HUES48 (cell line): ENCODE data around the gene MBNL3.

ENCODE experiments used
- H3K27ac ChIP-seq: one replicate; pipeline ENCODE4 v1.7.0; 2013; ENCODE audit warnings: low read depth, low read length, inconsistent platforms
- H3K27me3 ChIP-seq: 2 replicates; pipeline ENCODE4 v1.6.1; 2013; ENCODE audit warnings: mild to moderate bottlenecking, low read length; ENCODE audit not compliant: control insufficient read depth, insufficient read depth
- H3K36me3 ChIP-seq: 2 replicates; pipeline ENCODE4 v1.6.1; 2013; ENCODE audit warnings: low read length; ENCODE audit not compliant: control insufficient read depth, insufficient read depth
- H3K4me1 ChIP-seq: 2 replicates; pipeline ENCODE4 v1.6.1; 2013; ENCODE audit warnings: mild to moderate bottlenecking, low read length; ENCODE audit not compliant: control insufficient read depth, insufficient read depth
- H3K4me3 ChIP-seq: 2 replicates; pipeline ENCODE4 v1.5.1; 2013; ENCODE audit warnings: mild to moderate bottlenecking, low read depth, low read length
- H3K9ac ChIP-seq: 2 replicates; pipeline ENCODE4 v1.6.1; 2013; ENCODE audit warnings: mild to moderate bottlenecking, low read depth, low read length, moderate library complexity
- H3K9me3 ChIP-seq: 2 replicates; pipeline ENCODE4 v1.6.1; 2013; ENCODE audit warnings: low read length; ENCODE audit not compliant: control insufficient read depth, insufficient read depth

The MBNL3 gene

DNA sequence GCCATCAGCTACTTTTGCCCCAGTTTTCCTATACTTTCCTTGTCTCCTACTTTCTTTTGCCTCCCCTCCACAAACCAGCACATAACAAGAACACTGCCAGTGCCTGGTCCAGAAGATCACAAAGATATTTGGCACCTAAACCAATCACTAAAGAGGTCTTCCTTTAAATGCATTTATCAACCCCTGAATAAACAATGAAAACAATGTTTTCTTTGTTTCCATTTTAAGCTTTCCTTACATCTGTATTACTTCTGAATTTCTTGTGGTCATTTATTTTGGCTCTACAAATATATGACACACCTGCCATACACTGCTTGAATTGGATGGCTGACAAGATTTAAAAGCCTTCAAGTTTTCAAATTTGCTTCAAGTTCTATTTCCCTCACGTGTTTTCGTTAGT is 43.9 kb downstream of the MBNL3 start:
- H3K4me3 ChIP-seq = no peak overlapping the region
- H3K27ac ChIP-seq = no peak overlapping the region
- no peaks in the 10 kb centered on the region for H3K9me3 ChIP-seq
- no peaks in the 10 kb centered on the region for H3K36me3 ChIP-seq
- no peak overlapping the region for H3K9ac ChIP-seq
- peaks cover 9% of the 10 kb centered on the region; the same call in 1 of the 2 replicates for H3K27me3 ChIP-seq
- no peaks in the 10 kb centered on the region for H3K4me1 ChIP-seq

DNA sequence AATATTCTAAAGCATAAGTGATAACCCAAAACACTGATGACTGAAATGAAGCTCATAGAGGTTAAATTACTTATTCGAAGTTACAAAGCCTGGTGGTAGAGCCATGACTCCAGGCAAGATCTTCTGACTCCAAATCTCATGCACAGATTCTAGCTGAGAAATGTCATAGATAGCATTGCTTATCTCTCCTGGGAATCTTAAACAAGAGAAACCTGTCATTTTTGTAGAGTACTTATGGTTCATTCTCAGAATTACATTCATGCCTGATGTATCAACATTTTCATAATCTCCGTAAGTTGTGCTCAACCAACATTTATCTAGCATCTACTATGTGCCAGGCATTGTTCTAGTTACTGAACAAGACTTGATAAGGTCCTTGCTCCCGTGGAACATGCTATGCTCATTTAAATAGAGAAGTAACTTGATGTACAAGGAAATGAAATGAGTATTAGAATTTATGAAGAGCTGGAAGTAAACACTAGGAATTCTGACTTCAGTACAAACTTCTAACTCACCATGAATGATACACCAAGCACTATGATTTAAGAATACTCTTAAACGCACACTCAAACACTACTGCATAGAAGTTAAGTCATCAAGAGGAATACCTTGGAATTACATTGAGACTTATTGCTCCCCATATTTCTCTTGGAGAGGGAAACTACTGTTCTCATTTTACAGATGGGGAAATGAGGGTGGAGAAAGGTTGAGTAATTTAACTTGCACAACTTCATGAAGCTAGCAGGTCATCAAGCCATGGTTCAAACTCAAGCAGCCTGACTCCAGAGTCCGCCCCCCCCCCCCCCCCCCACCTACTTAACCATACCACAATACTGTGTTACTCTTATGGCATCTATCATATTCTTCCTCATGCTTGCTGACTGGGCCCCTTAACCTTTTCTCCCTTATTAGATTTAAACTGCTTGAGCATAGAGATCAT is 45.4 kb downstream of the MBNL3 start:
- no peak overlapping the region for H3K27ac ChIP-seq

DNA sequence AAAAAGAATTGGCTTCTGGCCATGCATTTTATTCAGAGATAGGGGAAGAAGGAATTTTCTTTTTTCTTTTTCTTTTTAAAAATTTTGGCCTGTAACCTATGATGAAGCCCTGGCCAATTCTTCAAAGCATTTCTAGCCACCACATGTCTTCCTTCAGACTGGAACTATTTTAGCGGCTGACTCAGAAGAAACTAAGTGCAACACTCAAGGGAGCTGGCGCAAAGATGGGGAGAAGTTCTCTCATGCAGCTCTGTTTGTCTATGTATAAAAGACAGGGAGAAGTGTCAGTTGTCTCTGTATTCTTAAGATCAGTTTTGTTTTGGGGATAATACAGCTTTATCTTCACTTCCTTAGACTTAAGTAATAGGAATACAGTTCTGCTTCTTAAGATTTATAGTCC is 46.1 kb downstream of the MBNL3 start:
- Histone ChIP-seq H3K9me3 (no peaks in the 10 kb centered on the region), H3K27me3 (peaks cover 9% of the 10 kb centered on the region; the same call in 1 of the 2 replicates), H3K9ac (no peak overlapping the region), H3K27ac (no peak overlapping the region), H3K4me1 (no peaks in the 10 kb centered on the region), H3K36me3 (no peaks in the 10 kb centered on the region), H3K4me3 (no peak overlapping the region)

More for the DNA sequence above, 45.4 kb downstream of the MBNL3 start:
- no peaks in the 10 kb centered on the region for H3K9me3 ChIP-seq
- no peak overlapping the region for H3K9ac ChIP-seq
- no peaks in the 10 kb centered on the region for H3K36me3 ChIP-seq
- H3K4me1 ChIP-seq = no peaks in the 10 kb centered on the region
- no peak overlapping the region for H3K4me3 ChIP-seq
- peaks cover 9% of the 10 kb centered on the region; the same call in 1 of the 2 replicates for H3K27me3 ChIP-seq

DNA sequence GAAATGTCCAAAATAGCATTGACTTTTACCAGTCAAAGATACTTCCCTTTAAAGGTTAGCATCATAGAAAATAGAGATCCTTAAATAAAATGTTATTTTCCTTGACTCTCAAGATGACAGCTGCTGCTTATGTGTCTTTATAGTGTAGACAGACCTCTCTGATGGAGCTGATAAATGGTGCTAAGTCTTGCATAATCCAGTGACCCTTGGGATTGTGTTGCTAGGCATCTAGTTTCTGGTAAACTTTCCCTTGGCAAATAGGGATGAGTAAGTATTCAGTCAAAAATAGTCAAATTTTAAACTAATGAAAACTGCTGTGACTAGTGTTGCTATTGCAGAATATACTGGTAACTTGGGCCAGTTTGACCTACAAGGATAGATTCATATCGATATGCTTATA is 53.6 kb downstream of the MBNL3 start:
- H3K36me3 ChIP-seq = no peaks in the 10 kb centered on the region

DNA sequence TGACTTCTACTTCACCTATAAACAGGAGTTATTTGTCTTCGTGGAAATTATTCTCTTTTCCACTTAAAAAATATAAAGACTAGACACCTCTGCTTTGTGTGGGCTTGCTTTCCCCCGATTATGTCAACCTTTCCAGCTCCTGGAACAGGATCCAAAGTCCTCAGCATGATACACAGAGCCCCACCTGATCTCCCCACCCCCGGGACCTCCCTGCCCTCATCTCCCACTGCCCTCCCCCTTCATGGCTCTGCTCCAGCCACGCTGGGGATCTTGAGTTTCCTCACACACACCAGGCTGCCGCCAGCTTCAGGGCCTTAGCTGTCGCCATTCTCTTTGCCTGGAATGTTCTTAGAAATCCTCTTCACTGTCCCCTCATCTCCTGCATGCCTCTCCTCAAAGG is 55.3 kb downstream of the MBNL3 start:
- no peaks in the 10 kb centered on the region for H3K36me3 ChIP-seq
- H3K9ac ChIP-seq = no peak overlapping the region
- H3K9me3 ChIP-seq = no peaks in the 10 kb centered on the region
- peaks cover 5% of the 10 kb centered on the region; the same call in 1 of the 2 replicates for H3K27me3 ChIP-seq
- no peak overlapping the region for H3K27ac ChIP-seq
- peaks cover 8% of the 10 kb centered on the region for H3K4me1 ChIP-seq
- no peak overlapping the region for H3K4me3 ChIP-seq

More for the DNA sequence above, 53.6 kb downstream of the MBNL3 start:
- no peaks in the 10 kb centered on the region for H3K9me3 ChIP-seq
- no peak overlapping the region for H3K9ac ChIP-seq
- no peak overlapping the region for H3K27ac ChIP-seq
- no peak overlapping the region for H3K4me3 ChIP-seq
- peaks cover 8% of the 10 kb centered on the region for H3K4me1 ChIP-seq
- peaks cover 4% of the 10 kb centered on the region; the same call in 1 of the 2 replicates for H3K27me3 ChIP-seq

DNA sequence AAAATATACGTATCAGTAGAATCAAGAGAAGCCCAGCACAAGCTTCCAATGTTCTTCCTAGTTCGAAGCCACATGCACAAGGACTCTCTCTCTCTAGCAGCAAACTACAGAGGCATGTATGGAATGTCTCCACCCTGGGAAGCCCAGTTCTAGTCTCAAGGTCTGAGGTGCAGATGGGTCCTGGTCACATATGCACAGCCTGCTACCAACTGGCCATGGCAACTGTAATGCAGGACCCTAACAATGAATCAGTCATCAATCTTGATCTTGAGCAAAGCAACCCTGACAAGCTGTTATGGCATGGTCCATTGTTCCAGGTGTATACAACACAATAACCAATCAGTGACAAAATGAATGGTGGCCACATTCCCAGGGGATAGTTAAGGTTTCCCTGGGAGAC is 55.8 kb downstream of the MBNL3 start:
- Histone ChIP-seq H3K9me3 (no peaks in the 10 kb centered on the region), H3K4me1 (peaks cover 8% of the 10 kb centered on the region), H3K36me3 (no peaks in the 10 kb centered on the region), H3K9ac (no peak overlapping the region), H3K27me3 (peaks cover 5% of the 10 kb centered on the region; the same call in 1 of the 2 replicates), H3K27ac (no peak overlapping the region), H3K4me3 (no peak overlapping the region)

DNA sequence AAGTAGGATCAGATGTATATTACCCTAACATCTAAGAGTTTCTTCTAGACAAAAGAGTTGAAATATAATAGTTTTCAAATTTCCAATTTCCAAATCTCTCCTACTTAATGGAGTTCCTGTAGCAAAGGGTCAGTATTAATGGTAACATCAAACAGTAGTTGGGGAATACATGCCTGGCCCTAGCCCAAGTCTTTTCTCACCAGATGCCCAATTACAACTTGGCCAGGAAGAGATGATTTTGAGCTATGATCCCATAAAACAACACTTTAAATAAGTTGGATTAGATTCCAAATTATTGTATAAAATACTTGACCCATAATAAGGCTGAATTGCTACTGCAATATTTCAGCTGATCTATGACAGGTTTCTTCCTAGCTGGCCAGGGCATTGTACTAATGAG is 59.9 kb downstream of the MBNL3 start:
- H3K9ac ChIP-seq = no peak overlapping the region
- no peaks in the 10 kb centered on the region for H3K9me3 ChIP-seq
- no peak overlapping the region for H3K27ac ChIP-seq
- no peaks in the 10 kb centered on the region for H3K36me3 ChIP-seq
- H3K27me3 ChIP-seq = peaks cover 5% of the 10 kb centered on the region
- no peak overlapping the region for H3K4me3 ChIP-seq
- peaks cover 8% of the 10 kb centered on the region for H3K4me1 ChIP-seq

DNA sequence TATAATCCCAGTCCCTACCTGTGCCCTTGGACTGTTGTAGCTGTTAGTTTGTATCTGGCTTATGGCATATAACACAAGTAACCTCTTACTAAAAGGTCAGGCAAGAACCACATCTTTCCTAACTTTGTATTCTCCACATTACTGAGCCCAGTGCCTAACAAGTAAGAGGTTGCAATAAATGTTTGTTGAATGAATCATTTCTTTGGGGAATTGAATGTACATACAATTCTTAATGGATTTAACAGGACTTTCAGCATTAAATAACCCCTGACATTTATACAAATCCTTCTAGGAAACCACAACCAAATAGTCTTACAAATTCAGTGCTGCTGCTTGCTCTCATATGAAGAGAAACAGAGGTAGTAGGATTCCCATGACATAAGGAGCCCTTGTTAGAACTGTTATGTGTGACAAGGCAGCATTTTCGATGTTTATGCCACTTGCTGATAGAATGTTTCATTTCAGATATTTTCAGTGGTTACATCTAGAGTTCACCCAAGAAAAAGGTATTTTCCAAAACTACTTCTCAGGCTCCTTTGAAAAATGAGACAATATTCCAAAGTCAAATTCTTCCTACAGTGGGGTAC is 62.0 kb downstream of the MBNL3 start:
- Histone ChIP-seq H3K4me1 (no peaks in the 10 kb centered on the region; the same call in 1 of the 2 replicates), H3K36me3 (no peaks in the 10 kb centered on the region), H3K9me3 (no peaks in the 10 kb centered on the region), H3K4me3 (no peak overlapping the region), H3K27me3 (peaks cover 5% of the 10 kb centered on the region), H3K27ac (no peak overlapping the region), H3K9ac (no peak overlapping the region)

DNA sequence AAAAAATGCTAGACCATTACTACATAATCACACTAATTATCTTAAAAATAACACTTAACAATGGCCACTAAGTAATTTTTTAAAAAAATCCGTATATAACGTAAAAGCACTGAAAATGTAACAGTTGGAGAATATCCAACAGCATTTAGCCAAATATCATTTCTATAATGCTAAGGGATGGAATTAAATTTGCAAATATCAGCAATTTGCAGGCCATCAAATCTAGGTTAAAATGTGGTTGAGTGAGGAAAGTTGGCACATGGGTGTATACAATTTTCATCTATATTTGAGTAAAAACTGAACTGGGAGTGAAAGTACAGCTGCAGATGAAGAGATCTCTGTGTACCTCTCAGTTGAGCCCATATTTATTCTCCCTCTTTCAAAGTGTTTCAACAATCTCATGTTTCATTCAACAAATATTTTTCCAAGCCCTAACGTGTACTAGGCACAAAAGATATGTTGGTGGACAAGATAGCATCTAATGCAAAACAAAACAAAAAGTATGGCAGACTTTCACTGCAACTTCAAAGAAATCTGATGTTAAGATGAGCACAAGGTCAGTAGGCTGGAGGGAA is 63.0 kb downstream of the MBNL3 start:
- H3K9me3 ChIP-seq = no peaks in the 10 kb centered on the region
- no peaks in the 10 kb centered on the region; the same call in 1 of the 2 replicates for H3K4me1 ChIP-seq
- H3K36me3 ChIP-seq = no peaks in the 10 kb centered on the region
- no peak overlapping the region for H3K9ac ChIP-seq
- H3K4me3 ChIP-seq = no peak overlapping the region
- no peak overlapping the region for H3K27ac ChIP-seq
- peaks cover 5% of the 10 kb centered on the region for H3K27me3 ChIP-seq

DNA sequence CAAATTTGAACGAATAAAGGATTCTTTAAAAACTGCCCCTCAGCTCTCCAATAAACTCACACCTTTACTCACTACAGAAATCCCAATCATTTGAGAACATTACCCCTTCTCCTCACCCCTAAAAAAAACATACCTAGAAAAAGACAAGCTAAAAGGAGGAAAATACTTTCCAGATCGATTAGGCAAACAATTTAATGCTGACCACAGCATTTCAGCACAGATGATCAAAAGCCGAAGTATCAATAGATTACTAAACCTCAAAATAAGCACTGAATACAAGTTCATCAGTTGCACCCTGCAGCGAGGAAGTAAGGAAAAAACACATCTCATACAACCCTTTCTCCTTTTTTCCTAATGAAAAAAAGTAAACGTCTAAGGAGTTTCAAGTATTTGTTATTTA is 65.5 kb downstream of the MBNL3 start:
- no peak overlapping the region for H3K4me3 ChIP-seq

DNA sequence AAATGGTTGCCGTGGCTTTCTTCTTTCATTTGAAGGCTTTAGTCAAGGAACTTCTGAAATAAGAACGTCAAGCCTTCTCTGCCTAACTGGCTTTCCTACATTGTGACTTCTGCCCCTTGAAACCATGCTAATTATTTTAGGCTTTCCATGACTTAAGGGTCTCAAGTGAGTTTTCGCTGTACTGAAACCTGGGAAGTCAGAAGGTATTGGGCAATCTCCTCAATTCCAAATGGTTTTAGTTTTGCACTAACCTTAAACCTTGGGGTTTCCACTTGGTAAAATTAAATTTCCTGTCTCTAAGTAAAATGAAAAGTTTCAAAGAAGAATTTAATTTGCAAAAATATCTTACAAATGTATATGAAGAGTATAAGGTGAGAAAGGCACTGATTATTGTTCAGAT is 73.8 kb downstream of the MBNL3 start:
- Histone ChIP-seq H3K36me3 (no peaks in the 10 kb centered on the region), H3K27ac (no peak overlapping the region), H3K4me1 (peaks cover 43% of the 10 kb centered on the region), H3K9me3 (no peaks in the 10 kb centered on the region), H3K9ac (no peak overlapping the region), H3K4me3 (no peak overlapping the region), H3K27me3 (peaks cover 43% of the 10 kb centered on the region)

More for the DNA sequence above, 65.5 kb downstream of the MBNL3 start:
- H3K4me1 ChIP-seq = no peaks in the 10 kb centered on the region; the same call in 1 of the 2 replicates
- H3K9me3 ChIP-seq = no peaks in the 10 kb centered on the region
- no peak overlapping the region for H3K27ac ChIP-seq
- H3K36me3 ChIP-seq = no peaks in the 10 kb centered on the region
- H3K9ac ChIP-seq = no peak overlapping the region
- H3K27me3 ChIP-seq = no peaks in the 10 kb centered on the region; the same call in 1 of the 2 replicates
